A549 (cell line): ENCODE measurements around the gene DET1. TPM values are rescaled to one million over a fixed set of nuclear protein-coding genes. Genes with fewer than 3 reads are reported as not detected.

Source experiments
- ATAC-seq, 2 experiments: fragments of 200-7000 bp in 1 of 2; fragments of >200 bp in 1 of 2; cut with Nextera tagmentation in 1 of 2; cut with Tn5 transposase in 1 of 2; 3 replicates each; pipeline versions ENCODE4 v1.8.0 to v1.9.1; 2018 to 2020; ENCODE audit warnings: mild to moderate bottlenecking in 1 of 2, moderate library complexity in 1 of 2
- CTCF ChIA-PET: fragments of 300-600 bp; sonication (Branson Sonifier 250); formaldehyde crosslinking; extraction: SDS; loops from one replicate; lab custom pipeline; 2021; ENCODE audit warnings: antibody characterized with exemption, inconsistent platforms; lab: Yijun Ruan, JAX
- POLR2A ChIA-PET: fragments of 350-600 bp; formaldehyde crosslinking; extraction: SDS; loops from one replicate; lab custom pipeline; 2021; ENCODE audit warnings: antibody characterized with exemption, inconsistent platforms; lab: Yijun Ruan, JAX
- DNase-seq, 2 experiments: peaks; one replicate each; pipeline versions ENCODE4 v3.0.0 to v3.0.0-alpha.2; 2011 to 2016; ENCODE audit warnings: low read depth in 1 of 2, low spot score in 1 of 2
- FAIRE-seq: peaks from 2 replicates; lab custom pipeline; 2011; peaks lifted over from hg19 to GRCh38; lab: Jason Lieb, UNC
- H3K27ac ChIP-seq, 2 experiments: fragments of >200 bp; sonication (Bioruptor Twin); formaldehyde crosslinking; 3 replicates each; pipeline ENCODE4 v1.5.1; 2016 to 2017
- H3K4me1 ChIP-seq: fragments of >200 bp; sonication (Bioruptor Twin); formaldehyde crosslinking; 3 replicates; pipeline ENCODE4 v1.6.1; 2016
- H3K4me2 ChIP-seq: fragments of >200 bp; sonication (Bioruptor Twin); formaldehyde crosslinking; 3 replicates; pipeline ENCODE4 v1.6.1; 2016
- H3K4me3 ChIP-seq: fragments of >200 bp; sonication (Bioruptor Twin); formaldehyde crosslinking; 3 replicates; pipeline ENCODE4 v1.5.1; 2016
- H3K9me3 ChIP-seq: fragments of >200 bp; sonication (Bioruptor Twin); formaldehyde crosslinking; 3 replicates; pipeline ENCODE4 v1.6.1; 2016
- ATOH8 ChIP-seq: fragments of 250-450 bp; sonication (Bioruptor Pico); IDR thresholded peaks from 2 replicates; pipeline ENCODE4 v1.5.0; 2020; ENCODE audit warnings: low read depth, mild to moderate bottlenecking, moderate library complexity
- CHD2 ChIP-seq: fragments of 150-350 bp; IDR thresholded peaks from 2 replicates; pipeline ENCODE4 v1.6.1; 2014; ENCODE audit warnings: low read length; ENCODE audit not compliant: partially characterized antibody
- CHD4 ChIP-seq: fragments of 200-600 bp; sonication (generic); IDR thresholded peaks from 2 replicates; pipeline ENCODE4 v1.6.1; 2016; ENCODE audit warnings: antibody characterized with exemption, mild to moderate bottlenecking, borderline replicate concordance
- E2F6 ChIP-seq: IDR thresholded peaks from 2 replicates; pipeline ENCODE4 v1.6.1; 2012; ENCODE audit warnings: low read depth, borderline replicate concordance
- ELK1 ChIP-seq: fragments of 150-350 bp; IDR thresholded peaks from 2 replicates; pipeline ENCODE4 v1.6.1; 2014; ENCODE audit warnings: low read depth, mild to moderate bottlenecking, low read length
- EP300 ChIP-seq, 2 experiments: fragments of >200 bp; sonication (Bioruptor Twin); formaldehyde crosslinking; IDR thresholded peaks; 2 replicates in 1 of 2; 3 replicates in 1 of 2; pipeline ENCODE4 v1.6.1; 2016 to 2017
- FOXS1 ChIP-seq: fragments of 250-450 bp; sonication (Bioruptor Pico); IDR thresholded peaks from 2 replicates; pipeline ENCODE4 v1.5.0; 2020; ENCODE audit warnings: mild to moderate bottlenecking, moderate library complexity
- GATA3 ChIP-seq: IDR thresholded peaks from 2 replicates; pipeline ENCODE4 v1.6.1; 2012; ENCODE audit warnings: borderline replicate concordance
- HDAC2 ChIP-seq: fragments of 200-600 bp; sonication (generic); IDR thresholded peaks from 2 replicates; pipeline ENCODE4 v1.6.1; 2016
- HOXA7 ChIP-seq: fragments of 250-450 bp; sonication (Bioruptor Pico); IDR thresholded peaks from 2 replicates; pipeline ENCODE4 v1.5.0; 2020; ENCODE audit warnings: mild to moderate bottlenecking, moderate library complexity
- HOXB13 ChIP-seq: fragments of 250-450 bp; sonication (Bioruptor Pico); IDR thresholded peaks from 2 replicates; pipeline ENCODE4 v1.5.0; 2020; ENCODE audit warnings: low read depth, mild to moderate bottlenecking, moderate library complexity
- MAFK ChIP-seq: fragments of 450-650 bp; IDR thresholded peaks from 2 replicates; pipeline ENCODE4 v1.6.1; 2014; ENCODE audit not compliant: partially characterized antibody
- MYC ChIP-seq: IDR thresholded peaks from 2 replicates; pipeline ENCODE4 v1.6.1; 2012; ENCODE audit warnings: mild to moderate bottlenecking, inconsistent platforms, low read length, improper control_type of control experiment, borderline replicate concordance
- NPAS2 ChIP-seq: fragments of 250-450 bp; sonication (Bioruptor Pico); IDR thresholded peaks from 2 replicates; pipeline ENCODE4 v1.8.0; 2022; ENCODE audit warnings: mild to moderate bottlenecking, moderate library complexity, borderline replicate concordance
- PBX3 ChIP-seq: IDR thresholded peaks from 2 replicates; pipeline ENCODE4 v1.6.1; 2012
- POLR2A ChIP-seq: IDR thresholded peaks from 2 replicates; pipeline ENCODE4 v1.6.1; 2012; ENCODE audit warnings: mild to moderate bottlenecking, low read length
- RARB ChIP-seq: fragments of 250-450 bp; sonication (Bioruptor Pico); IDR thresholded peaks from 2 replicates; pipeline ENCODE4 v1.8.0; 2021; ENCODE audit warnings: mild to moderate bottlenecking, moderate library complexity
- RFX5 ChIP-seq: fragments of 450-650 bp; IDR thresholded peaks from 2 replicates; pipeline ENCODE4 v1.7.1; 2014; ENCODE audit warnings: antibody characterized with exemption, mild to moderate bottlenecking, moderate library complexity
- SMC3 ChIP-seq: fragments of >200 bp; sonication (Bioruptor Twin); formaldehyde crosslinking; IDR thresholded peaks from 3 replicates; pipeline ENCODE4 v1.6.1; 2018; ENCODE audit warnings: inconsistent platforms
- ZNF302 ChIP-seq: fragments of 250-450 bp; sonication (Bioruptor Pico); IDR thresholded peaks from 2 replicates; pipeline ENCODE4 v1.9.0; 2021; ENCODE audit warnings: inconsistent platforms, mild to moderate bottlenecking, moderate library complexity
- ZSCAN20 ChIP-seq: fragments of 250-450 bp; sonication (Bioruptor Pico); IDR thresholded peaks from 2 replicates; pipeline ENCODE4 v1.8.0; 2022; ENCODE audit warnings: mild to moderate bottlenecking, moderate library complexity
- WGBS: methylation state at CpG from one replicate; pipeline ENCODE4 v1.1.6; 2017; ENCODE audit errors: missing lambda C conversion rate; 5-methylcytosine and 5-hydroxymethylcytosine counted together
- polyA plus RNA-seq, 4 experiments: library from polyadenylated mRNA; depleted of rRNA in 3 of 4; stranded (reverse); fragments of >200 nt; fragmentation: RNase III in 1 of 4; extraction: RNeasy Plus Mini Kit Qiagen cat#74134 plus additional on column Dnase treatment in 1 of 4; gene quantifications; 2 replicates in 3 of 4; 3 replicates in 1 of 4; pipeline ENCODE4 v1.2.3, GENCODE V29; 2011 to 2017

Gene DET1
- polyA plus RNA-seq, 2 of the 4 experiments (the other 2 are of a cell fraction) = 3.9 to 12.4 TPM

- no peak overlapping the region for H3K4me2 ChIP-seq
- DNase-seq = no peak
- TF ChIP-seq HDAC2 (no peak), MAFK (no peak), CHD4 (no peak), ELK1 (no peak), ZNF302 (CRISPR knock-in tag) (no peak), HOXB13 (no peak), PBX3 (no peak), POLR2A (no peak), SMC3 (no peak), GATA3 (no peak)
- 95% methylated on average over 2 of the region's 2 CpGs for WGBS
- no peaks in the 10 kb centered on the region for H3K4me1 ChIP-seq
- no peak overlapping the region for H3K4me3 ChIP-seq
- FAIRE-seq = no peak
- CTCF ChIA-PET = interaction anchor here (0.9 to 1.9 kb wide), 3 partner anchors 9 to 109 kb away, joined by 3 to 6 read pairs (median 3); no protein-coding TSS in a partner anchor
- H3K9me3 ChIP-seq = no peaks in the 10 kb centered on the region
- POLR2A ChIA-PET = no interaction called here
- ATAC-seq = no peak
- H3K27ac ChIP-seq = no peak overlapping the region
Measured at GRCh38 chr15:88505721-88506120, 40.8 kb downstream of the DET1 start.

GRCh38 chr15:88504445-88504844, 42.0 kb downstream of the DET1 start:
- 54% methylated on average over 1 of the region's 1 CpG for WGBS
- ChIA-PET POLR2A (no interaction called here), CTCF (no interaction called here)
- Histone ChIP-seq H3K9me3 (no peaks in the 10 kb centered on the region), H3K4me3 (no peak overlapping the region), H3K27ac (no peak overlapping the region), H3K4me1 (no peaks in the 10 kb centered on the region), H3K4me2 (no peak overlapping the region)
- no peak for ATAC-seq
- no peak for DNase-seq
- TF ChIP-seq NPAS2 = no peak
- TF ChIP-seq EP300 (IDR thresholded peaks at IDR 0.05) = no peak
- TF ChIP-seq MAFK = peak; percentile 34
- no peak for FAIRE-seq

GRCh38 chr15:88498996-88499395, 47.5 kb downstream of the DET1 start:
- Histone ChIP-seq H3K4me2 (no peak overlapping the region), H3K4me3 (no peak overlapping the region), H3K4me1 (no peaks in the 10 kb centered on the region), H3K27ac (no peak overlapping the region), H3K9me3 (no peaks in the 10 kb centered on the region)
- TF ChIP-seq FOXS1 (no peak), CHD2 (no peak), ZSCAN20 (CRISPR knock-in tag) (no peak), RARB (CRISPR knock-in tag) (no peak), MYC (no peak), ATOH8 (CRISPR knock-in tag) (no peak), E2F6 (no peak), HOXA7 (no peak), RFX5 (no peak)
- ATAC-seq = no peak
- 60% methylated on average over 3 of the region's 3 CpGs for WGBS
- CTCF ChIA-PET = no interaction called here
- no peak for FAIRE-seq
- no peak for DNase-seq
- POLR2A ChIA-PET = no interaction called here
